PC-9 (cell line): ENCODE results near the gene DNAI4. TPM values are rescaled to one million over a fixed set of nuclear protein-coding genes. Genes with fewer than 3 reads are reported as not detected.
"Not testable (repeated sequence)": the region's sequence is repeated elsewhere in the genome, so short reads cannot be mapped to it uniquely, and the experiment has no call there.

Experiments used
- BruUV-seq: library from RNA; stranded (reverse); fragments of 400-500 nt; replicated peaks from 2 replicates; lab custom pipeline; 2021; lab: Mats Ljungman, UMichigan
- CTCF ChIA-PET: fragments of 300-600 bp; sonication (Branson Sonifier 250); formaldehyde crosslinking; loops from one replicate; lab custom pipeline; 2022; ENCODE audit warnings: antibody characterized with exemption; lab: Charles Lee
- POLR2A ChIA-PET: fragments of 300-600 bp; sonication (Branson Sonifier 250); formaldehyde crosslinking; loops from one replicate; lab custom pipeline; 2022; ENCODE audit warnings: antibody characterized with exemption; ENCODE audit not compliant: unreplicated experiment; lab: Charles Lee
- DNase-seq, 2 experiments: peaks; one replicate each; pipeline versions ENCODE4 v3.0.0 to v3.0.0-alpha.2; 2015 to 2022; ENCODE audit warnings: mixed read lengths in 1 of 2
- H2AFZ ChIP-seq: fragments of 200-600 bp; sonication (generic); 2 replicates; pipeline ENCODE4 v1.8.1; 2017; ENCODE audit warnings: antibody characterized with exemption
- H3F3A ChIP-seq: fragments of 200-600 bp; sonication (generic); 2 replicates; pipeline ENCODE4 v1.8.1; 2017; ENCODE audit warnings: antibody characterized with exemption, mild to moderate bottlenecking, low read depth; ENCODE audit not compliant: insufficient read depth
- H3K27ac ChIP-seq: fragments of 200-600 bp; sonication (generic); 2 replicates; pipeline ENCODE4 v1.6.1; 2016; ENCODE audit warnings: mixed run types
- H3K27me3 ChIP-seq: fragments of 200-600 bp; sonication (generic); 2 replicates; pipeline ENCODE4 v1.6.1; 2016; ENCODE audit warnings: low read depth, mixed run types; ENCODE audit not compliant: insufficient read depth
- H3K36me3 ChIP-seq: fragments of 200-600 bp; sonication (generic); 2 replicates; pipeline ENCODE4 v1.6.1; 2016; ENCODE audit warnings: low read depth, mixed run types
- H3K4me1 ChIP-seq: fragments of 200-600 bp; sonication (generic); replicated peaks from 2 replicates; pipeline ENCODE4 v1.6.1; 2016; ENCODE audit warnings: mixed run types; ENCODE audit not compliant: insufficient read depth
- H3K4me2 ChIP-seq: fragments of 200-600 bp; sonication (generic); 2 replicates; pipeline ENCODE4 v1.6.1; 2017; ENCODE audit warnings: mixed run types
- H3K4me3 ChIP-seq: fragments of 200-600 bp; sonication (generic); 2 replicates; pipeline ENCODE4 v1.6.1; 2016; ENCODE audit warnings: mixed run types
- H3K79me2 ChIP-seq: fragments of 200-600 bp; sonication (generic); 2 replicates; pipeline ENCODE4 v1.6.1; 2017; ENCODE audit warnings: low read depth, mixed run types
- H3K9me2 ChIP-seq: fragments of 200-600 bp; sonication (generic); 2 replicates; pipeline ENCODE4 v1.8.1; 2017; ENCODE audit warnings: mild to moderate bottlenecking; ENCODE audit not compliant: insufficient read depth
- H3K9me3 ChIP-seq: fragments of 200-600 bp; sonication (generic); 2 replicates; pipeline ENCODE4 v1.8.1; 2016; ENCODE audit warnings: low read depth; ENCODE audit not compliant: insufficient read depth
- H4K20me1 ChIP-seq: fragments of 200-600 bp; sonication (generic); 2 replicates; pipeline ENCODE4 v1.8.1; 2017; ENCODE audit not compliant: insufficient read depth
- CTCF ChIP-seq: fragments of 200-600 bp; sonication (generic); conservative IDR thresholded peaks from 2 replicates; pipeline ENCODE4 v1.6.1; 2017; ENCODE audit warnings: mixed run types, antibody characterized with exemption, mild to moderate bottlenecking, moderate library complexity
- EZH2 ChIP-seq: fragments of 200-600 bp; sonication (generic); IDR thresholded peaks from 2 replicates; pipeline ENCODE4 v1.8.0; 2017; ENCODE audit warnings: antibody characterized with exemption, low read depth
- intact Hi-C: fragments of 100-400 bp; cut with micrococcal nuclease; formaldehyde crosslinking; loops from one replicate; pipeline ENCODE4 v1.10.0; 2022; ENCODE audit not compliant: unreplicated experiment
- total RNA-seq: library from RNA; stranded (reverse); gene quantifications from 2 replicates; pipeline ENCODE4 v1.2.3, GENCODE V29; 2021

DNAI4 gene
- total RNA-seq, 1 experiment from 2014 or later = 12.6 TPM

- intact Hi-C loops = no loop called here
- POLR2A ChIA-PET = no interaction called here
- H3K4me1 ChIP-seq = peaks cover 6% of the 10 kb centered on the region; the same call in 1 of the 2 replicates
- no TSS peak for BruUV-seq
- H3K36me3 ChIP-seq = no peaks in the 10 kb centered on the region
- peaks cover 16% of the 10 kb centered on the region for H3K79me2 ChIP-seq
- H3K9me3 ChIP-seq = no peaks in the 10 kb centered on the region
- no peak for DNase-seq
- no peak overlapping the region for H3K4me3 ChIP-seq
- H3F3A ChIP-seq = no peaks in the 10 kb centered on the region
- H2AFZ ChIP-seq = no peak overlapping the region
- no peaks in the 10 kb centered on the region for H4K20me1 ChIP-seq
- H3K4me2 ChIP-seq = no peak overlapping the region
- H3K27ac ChIP-seq = no peak overlapping the region
- TF ChIP-seq EZH2 (no peak), CTCF (no peak)
- CTCF ChIA-PET = no interaction called here
- H3K9me2 ChIP-seq = no peaks in the 10 kb centered on the region
- no peaks in the 10 kb centered on the region for H3K27me3 ChIP-seq
Measured at GRCh38 chr1:66917476-66917875, 7.2 kb downstream of the DNAI4 start.

GRCh38 chr1:66916320-66916719 is 8.3 kb downstream of the DNAI4 start:
- H3K4me1 ChIP-seq = no peaks in the 10 kb centered on the region
- H3K4me3 ChIP-seq = no peak overlapping the region
- TF ChIP-seq EZH2 = no peak
- TF ChIP-seq CTCF = no peak
- H2AFZ ChIP-seq = no peak overlapping the region
- no peaks in the 10 kb centered on the region for H3K9me3 ChIP-seq
- no peaks in the 10 kb centered on the region for H4K20me1 ChIP-seq
- no peaks in the 10 kb centered on the region for H3F3A ChIP-seq
- no peak overlapping the region for H3K27ac ChIP-seq
- H3K36me3 ChIP-seq = no peaks in the 10 kb centered on the region
- no peaks in the 10 kb centered on the region for H3K9me2 ChIP-seq
- no peaks in the 10 kb centered on the region for H3K27me3 ChIP-seq
- no TSS peak for BruUV-seq
- intact Hi-C loops = no loop called here
- ChIA-PET CTCF (no interaction called here), POLR2A (no interaction called here)
- H3K79me2 ChIP-seq = peaks cover 6% of the 10 kb centered on the region; the same call in 1 of the 2 replicates
- no peak for DNase-seq
- no peak overlapping the region for H3K4me2 ChIP-seq

GRCh38 chr1:66915203-66915602 is 9.5 kb downstream of the DNAI4 start:
- H3K27me3 ChIP-seq, H2AFZ ChIP-seq, H3K4me3 ChIP-seq, H3K79me2 ChIP-seq, H3K4me1 ChIP-seq, H3K9me3 ChIP-seq, POLR2A ChIA-PET, H3K4me2 ChIP-seq, H3K9me2 ChIP-seq, H4K20me1 ChIP-seq, H3K27ac ChIP-seq, H3F3A ChIP-seq, DNase-seq, BruUV-seq, intact Hi-C loops, H3K36me3 ChIP-seq: not testable (repeated sequence)
- CTCF ChIA-PET = interaction anchor here (0.6 kb wide), 1 partner anchor 431 kb away, joined by 5 read pairs; no protein-coding TSS in a partner anchor

GRCh38 chr1:66893712-66894111 is 30.9 kb downstream of the DNAI4 start:
- no peak overlapping the region for H2AFZ ChIP-seq
- H3K4me2 ChIP-seq = no peak overlapping the region
- H3F3A ChIP-seq = no peaks in the 10 kb centered on the region
- no peaks in the 10 kb centered on the region for H3K4me1 ChIP-seq
- no peak for TF ChIP-seq EZH2
- H3K27ac ChIP-seq = no peak overlapping the region
- no peaks in the 10 kb centered on the region for H3K79me2 ChIP-seq
- no peaks in the 10 kb centered on the region for H3K27me3 ChIP-seq
- no peak for DNase-seq
- H3K4me3 ChIP-seq = no peak overlapping the region
- intact Hi-C loops = no loop called here
- no peaks in the 10 kb centered on the region for H4K20me1 ChIP-seq
- POLR2A ChIA-PET = interaction anchor here (0.7 kb wide), 1 partner anchor 64 kb away, joined by 5 read pairs; no protein-coding TSS in a partner anchor
- no peaks in the 10 kb centered on the region for H3K9me2 ChIP-seq
- CTCF ChIA-PET = no interaction called here
- BruUV-seq = no TSS peak
- H3K9me3 ChIP-seq = no peaks in the 10 kb centered on the region
- H3K36me3 ChIP-seq = no peaks in the 10 kb centered on the region
